ENCODE results near the gene RILPL2. TPM values are rescaled to one million over a fixed set of nuclear protein-coding genes. Genes with fewer than 3 reads are reported as not detected.

Gene RILPL2
- total RNA-seq, 2 experiments from 2014 or later, result 3.4 to 6.8 TPM

DNA sequence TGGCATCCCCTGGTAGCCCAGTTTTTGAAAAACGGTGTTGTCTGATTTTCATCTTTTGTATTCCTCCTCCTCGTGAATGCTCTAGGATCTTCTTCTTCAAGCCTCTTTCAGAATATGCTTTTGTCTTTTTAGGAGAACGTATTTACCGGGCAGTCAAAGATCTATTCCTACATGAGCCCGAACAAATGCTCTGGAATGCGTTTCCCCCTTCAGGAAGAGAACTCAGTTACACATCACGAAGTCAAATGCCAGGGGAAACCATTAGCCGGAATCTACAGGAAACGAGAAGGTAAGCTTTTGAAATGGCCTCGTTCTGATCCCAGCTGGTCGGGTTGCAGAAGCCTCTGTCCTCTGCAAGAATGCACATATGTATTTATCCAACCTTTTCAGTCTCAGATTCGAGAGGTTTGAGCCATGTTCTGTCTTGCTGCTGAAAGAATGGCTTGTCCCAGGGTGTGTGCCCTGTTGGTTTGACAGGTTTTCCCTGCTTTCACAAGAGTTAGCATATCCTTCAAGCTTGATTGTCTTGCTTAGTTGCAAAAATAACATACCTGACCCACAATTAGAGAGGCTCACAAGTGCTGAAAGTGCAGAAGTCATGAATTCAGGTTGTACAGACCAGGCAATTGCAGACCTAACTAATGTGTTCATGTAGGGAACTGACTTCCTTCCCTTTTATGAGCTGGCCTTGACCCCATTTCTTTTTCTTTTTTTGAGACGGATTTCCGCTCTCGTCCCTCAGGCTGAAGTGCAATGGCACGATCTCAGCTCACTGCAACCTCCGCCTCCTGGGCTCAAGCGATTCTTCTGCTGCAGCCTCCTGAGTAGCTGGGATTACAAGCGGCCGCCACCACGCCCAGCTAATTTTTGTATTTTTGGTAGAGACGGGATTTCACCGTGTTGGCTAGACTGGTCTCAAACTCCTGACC lies 45.7 kb downstream of the RILPL2 start:
- CTCF ChIA-PET (ENCODE audit: unreplicated experiment), result no interaction called here
- Histone ChIP-seq H3K4me3 (ENCODE audit: low read depth, low read length, poor library complexity, severe bottlenecking) (peak overlapping the region; percentile 90), H3K9me2 (ENCODE audit: insufficient read depth, low read length) (no peaks in the 10 kb centered on the region), H3K36me3 (ENCODE audit: insufficient read depth, low read length) (peaks cover 61% of the 10 kb centered on the region), H3K9me3 (ENCODE audit: low read length) (no peaks in the 10 kb centered on the region), H4K20me1 (ENCODE audit: insufficient read depth, low read length) (no peaks in the 10 kb centered on the region), H2AFZ (ENCODE audit: low read length) (no peak overlapping the region), H3K4me2 (ENCODE audit: low read length) (peak overlapping the region; percentile 79), H3K4me1 (ENCODE audit: insufficient read depth, low read length, poor library complexity, severe bottlenecking) (peaks cover 34% of the 10 kb centered on the region), H3K79me2 (ENCODE audit: insufficient read depth, low read depth, low read length) (peaks cover 36% of the 10 kb centered on the region), H3K27ac (ENCODE audit: low read depth, low read length, poor library complexity, severe bottlenecking) (peak overlapping the region; percentile 50)
- TF ChIP-seq EZH2phosphoT487 (IDR thresholded peaks at IDR 0.05; ENCODE audit: borderline replicate concordance, low read depth, low read length), result no peak
- DNase-seq (ENCODE audit: low spot score), result no peak
- TSS peak; percentile 38 for BruUV-seq (replicated peaks)
- intact Hi-C loops (cut with micrococcal nuclease; ENCODE audit: unreplicated experiment), result no loop called here
- POLR2A ChIA-PET, result interaction anchor here (1.2 kb wide), 2 partner anchors 16 to 19 kb away, joined by 3 to 5 read pairs; no protein-coding TSS in a partner anchor

DNA sequence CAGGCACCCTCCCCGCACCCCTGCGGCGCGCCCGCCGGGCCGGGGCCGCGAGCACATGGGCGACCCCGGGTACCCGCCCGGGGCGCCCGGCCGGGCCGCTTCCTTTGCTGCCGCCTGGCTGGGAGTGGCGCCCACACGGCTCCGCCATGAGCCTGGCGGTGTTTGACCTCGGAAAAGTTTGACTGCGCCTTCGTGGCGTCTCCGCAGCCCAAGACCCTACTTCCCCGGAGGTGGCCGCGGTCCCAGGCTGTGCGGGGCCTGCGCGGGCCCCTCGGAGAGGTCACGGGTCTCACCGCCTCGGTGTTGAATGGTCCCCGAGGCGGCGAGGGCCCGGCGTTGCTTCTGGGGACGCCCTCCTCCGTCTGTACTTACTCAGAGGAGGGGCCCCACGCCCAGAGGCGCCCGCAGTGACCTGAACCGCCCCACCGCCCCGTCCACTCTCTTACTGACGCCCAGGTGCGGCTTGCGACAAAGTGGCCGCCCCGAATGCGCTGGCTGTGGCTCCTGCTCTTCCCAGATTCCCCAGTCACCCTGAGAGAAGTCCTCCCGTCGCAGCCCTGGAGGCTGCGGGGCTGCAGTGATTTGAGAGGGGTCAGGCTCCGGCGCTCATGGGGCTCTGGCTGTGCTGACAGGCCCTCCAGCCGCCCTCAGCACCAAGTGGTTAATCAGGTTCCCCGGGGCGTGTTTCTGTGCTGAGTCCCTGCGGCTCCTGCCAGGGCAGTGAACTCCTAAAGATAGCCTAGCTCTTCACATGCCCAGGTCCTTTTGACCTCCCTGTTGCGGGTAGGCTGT lies 46.7 kb downstream of the RILPL2 start:
- Histone ChIP-seq H3K4me2 (ENCODE audit: low read length) (peak overlapping the region; percentile 79), H3K9me2 (ENCODE audit: insufficient read depth, low read length) (no peaks in the 10 kb centered on the region), H3K4me1 (ENCODE audit: insufficient read depth, low read length, poor library complexity, severe bottlenecking) (peaks cover 44% of the 10 kb centered on the region), H4K20me1 (ENCODE audit: insufficient read depth, low read length) (no peaks in the 10 kb centered on the region), H3K4me3 (ENCODE audit: low read depth, low read length, poor library complexity, severe bottlenecking) (peak overlapping the region; percentile 90), H3K36me3 (ENCODE audit: insufficient read depth, low read length) (peaks cover 52% of the 10 kb centered on the region), H3K27ac (ENCODE audit: low read depth, low read length, poor library complexity, severe bottlenecking) (peak overlapping the region; percentile 50), H3K79me2 (ENCODE audit: insufficient read depth, low read depth, low read length) (peaks cover 46% of the 10 kb centered on the region), H2AFZ (ENCODE audit: low read length) (peak overlapping the region; percentile 49; the same call in 1 of the 2 replicates), H3K9me3 (ENCODE audit: low read length) (no peaks in the 10 kb centered on the region)
- no TSS peak for BruUV-seq (replicated peaks)
- TF ChIP-seq CTCF (conservative IDR thresholded peaks at IDR 0.05; ENCODE audit: low read length) (no peak), EZH2phosphoT487 (IDR thresholded peaks at IDR 0.05; ENCODE audit: borderline replicate concordance, low read depth, low read length) (no peak)
- DNase-seq (ENCODE audit: low spot score), result peak; percentile 43
- POLR2A ChIA-PET, result no interaction called here
- intact Hi-C loops (cut with micrococcal nuclease; ENCODE audit: unreplicated experiment), result loop anchor here (1.0 to 5.0 kb wide), 4 partner anchors 24 to 193 kb away; partner anchors contain the start of genes SNRNP35 and TMED2
- CTCF ChIA-PET (ENCODE audit: unreplicated experiment), result interaction anchor here (0.5 kb wide), 1 partner anchor 13 kb away, joined by 5 read pairs; no protein-coding TSS in a partner anchor

- ChIA-PET POLR2A (interaction anchor here (0.5 kb wide), 1 partner anchor 106 kb away, joined by 3 read pairs; no protein-coding TSS in a partner anchor), CTCF (ENCODE audit: unreplicated experiment) (no interaction called here)
- Histone ChIP-seq H3K9me2 (ENCODE audit: insufficient read depth, low read length) (no peaks in the 10 kb centered on the region), H3K4me3 (ENCODE audit: low read depth, low read length, poor library complexity, severe bottlenecking) (peak overlapping the region; percentile 90), H2AFZ (ENCODE audit: low read length) (no peak overlapping the region), H3K4me2 (ENCODE audit: low read length) (peak overlapping the region; percentile 79), H3K36me3 (ENCODE audit: insufficient read depth, low read length) (peaks cover 45% of the 10 kb centered on the region), H3K27ac (ENCODE audit: low read depth, low read length, poor library complexity, severe bottlenecking) (peak overlapping the region; percentile 50), H3K9me3 (ENCODE audit: low read length) (no peaks in the 10 kb centered on the region), H4K20me1 (ENCODE audit: insufficient read depth, low read length) (no peaks in the 10 kb centered on the region), H3K79me2 (ENCODE audit: insufficient read depth, low read depth, low read length) (peaks cover 53% of the 10 kb centered on the region), H3K4me1 (ENCODE audit: insufficient read depth, low read length, poor library complexity, severe bottlenecking) (peaks cover 45% of the 10 kb centered on the region)
- no TSS peak for BruUV-seq (replicated peaks)
- intact Hi-C loops (cut with micrococcal nuclease; ENCODE audit: unreplicated experiment), result loop anchor here (1.0 to 5.0 kb wide), 4 partner anchors 24 to 193 kb away; partner anchors contain the start of genes SNRNP35 and TMED2
- DNase-seq (ENCODE audit: low spot score), result no peak
- no peak for TF ChIP-seq CTCF (conservative IDR thresholded peaks at IDR 0.05; ENCODE audit: low read length)
- TF ChIP-seq EZH2phosphoT487 (IDR thresholded peaks at IDR 0.05; ENCODE audit: borderline replicate concordance, low read depth, low read length), result no peak
Observed at GRCh38 chr12:123388951-123389559, 47.4 kb downstream of the RILPL2 start.
